HG02588 (cell line): ENCODE results near the gene GPC6.

ENCODE experiments used
- ATAC-seq: cut with Tn5 transposase; IDR thresholded peaks from one replicate; pipeline ENCODE4 v1.9.1; 2021; ENCODE audit warnings: mild to moderate bottlenecking, moderate library complexity; ENCODE audit not compliant: unreplicated experiment

The GPC6 gene

GRCh38 chr13:94073007-94073744 is 846.6 kb downstream of the GPC6 start:
- ATAC-seq, result no peak

- ATAC-seq, result no peak
These were observed 853.3 kb downstream of the GPC6 start for GRCh38 chr13:94079876-94080275.

- ATAC-seq, result no peak
These were observed 853.9 kb downstream of the GPC6 start for GRCh38 chr13:94080527-94080926.

- no peak for ATAC-seq
These were observed 860.5 kb downstream of the GPC6 start for GRCh38 chr13:94087100-94087499.

GRCh38 chr13:94088742-94089141 is 862.1 kb downstream of the GPC6 start:
- no peak for ATAC-seq

GRCh38 chr13:94090773-94091480 is 864.3 kb downstream of the GPC6 start:
- no peak for ATAC-seq

GRCh38 chr13:94093652-94094315 is 867.2 kb downstream of the GPC6 start:
- ATAC-seq, result no peak

- no peak for ATAC-seq
These were observed 883.2 kb downstream of the GPC6 start for GRCh38 chr13:94109715-94110374.

- ATAC-seq, result no peak
These were observed 885.6 kb downstream of the GPC6 start for GRCh38 chr13:94112227-94112626.

GRCh38 chr13:94112731-94113130 is 886.1 kb downstream of the GPC6 start:
- ATAC-seq, result no peak

GRCh38 chr13:94113245-94113644 is 886.6 kb downstream of the GPC6 start:
- ATAC-seq, result no peak

GRCh38 chr13:94114166-94114565 is 887.6 kb downstream of the GPC6 start:
- ATAC-seq, result no peak

GRCh38 chr13:94115054-94115453 is 888.4 kb downstream of the GPC6 start:
- ATAC-seq, result no peak

- ATAC-seq, result no peak
These were observed 892.8 kb downstream of the GPC6 start for GRCh38 chr13:94119360-94119936.

GRCh38 chr13:94120878-94121277 is 894.3 kb downstream of the GPC6 start:
- no peak for ATAC-seq

GRCh38 chr13:94121686-94122085 is 895.1 kb downstream of the GPC6 start:
- no peak for ATAC-seq

- ATAC-seq, result no peak
These were observed 895.8 kb downstream of the GPC6 start for GRCh38 chr13:94122300-94122915.

- ATAC-seq, result no peak
These were observed 897.0 kb downstream of the GPC6 start for GRCh38 chr13:94123557-94123956.

- ATAC-seq, result no peak
These were observed 901.8 kb downstream of the GPC6 start for GRCh38 chr13:94128430-94128829.

- ATAC-seq, result no peak
These were observed 902.9 kb downstream of the GPC6 start for GRCh38 chr13:94129490-94129894.

GRCh38 chr13:94138831-94139230 is 912.2 kb downstream of the GPC6 start:
- no peak for ATAC-seq
